H1 (cell line): ENCODE results near the gene CLRN2.

Source experiments
- CHD2 ChIP-seq: IDR thresholded peaks from 2 replicates; pipeline ENCODE4 v1.6.1; 2012; ENCODE audit warnings: low read length, improper control_type of control experiment
- CTCF ChIP-seq, 3 experiments: IDR thresholded peaks; 1 replicate in 2 of 3; 2 replicates in 1 of 3; pipeline versions ENCODE4 v1.5.1 to v1.6.1; 2011; ENCODE audit warnings: low read length in 3 of 3, mild to moderate bottlenecking in 3 of 3, inconsistent platforms in 2 of 3, low read depth in 1 of 3, moderate library complexity in 1 of 3; ENCODE audit not compliant: insufficient read depth in 1 of 3; ENCODE audit errors: control extremely low read depth in 1 of 3
- EP300 ChIP-seq, 2 experiments: IDR thresholded peaks; 1 replicate in 1 of 2; 2 replicates in 1 of 2; pipeline ENCODE4 v1.6.1; 2011 to 2012; ENCODE audit warnings: low read depth in 2 of 2, low read length in 2 of 2, mild to moderate bottlenecking in 2 of 2, borderline replicate concordance in 1 of 2, inconsistent platforms in 1 of 2, moderate library complexity in 1 of 2
- POLR2A ChIP-seq, 2 experiments: IDR thresholded peaks; 1 replicate in 1 of 2; 2 replicates in 1 of 2; pipeline ENCODE4 v1.6.1; 2011; ENCODE audit warnings: low read depth in 2 of 2, low read length in 2 of 2, mild to moderate bottlenecking in 2 of 2; ENCODE audit errors: control extremely low read depth in 1 of 2
- SP4 ChIP-seq: IDR thresholded peaks from 2 replicates; pipeline ENCODE4 v1.6.1; 2012; ENCODE audit warnings: low read length, inconsistent platforms
- TAF1 ChIP-seq: IDR thresholded peaks from 2 replicates; pipeline ENCODE4 v1.6.1; 2011; ENCODE audit warnings: mild to moderate bottlenecking, low read depth, low read length
- TEAD4 ChIP-seq: IDR thresholded peaks from 2 replicates; pipeline ENCODE4 v1.6.1; 2012; ENCODE audit warnings: low read depth, low read length, inconsistent platforms, mixed read lengths

GRCh38 chr4:17511950-17512795 lies 2.8 kb upstream of the CLRN2 start, which contains the start of gene QDPR:
- peak; percentile 9 to 56 (median 45) for TF ChIP-seq CTCF (IDR thresholded peaks at IDR 0.05; ENCODE audit: control extremely low read depth in 1 of 3, insufficient read depth in 1 of 3, low read depth in 1 of 3, low read length in 3 of 3)
- TF ChIP-seq TAF1, result peak; percentile 87
- TF ChIP-seq EP300 (IDR thresholded peaks at IDR 0.05; ENCODE audit: borderline replicate concordance in 1 of 2, low read depth in 2 of 2, low read length in 2 of 2), result no peak
- TF ChIP-seq TEAD4, result no peak
- TF ChIP-seq POLR2A (IDR thresholded peaks at IDR 0.05; ENCODE audit: control extremely low read depth in 1 of 2, low read depth in 2 of 2, low read length in 2 of 2), result peak in 1 of 2 experiments; percentile 42; a peak in 1 of 3 replicates
- TF ChIP-seq SP4, result no peak
- no peak for TF ChIP-seq CHD2
